Adipose tissue (tissue), 3 donors: ENCODE measurements around the gene SH3RF3. TPM values are rescaled to one million over a fixed set of nuclear protein-coding genes. Genes with fewer than 3 reads are reported as not detected.

ENCODE experiments used
- H3K27ac ChIP-seq: one replicate; pipeline ENCODE4 v1.5.1; 2013; ENCODE audit warnings: low read depth, low read length
- WGBS, 3 donors: extraction: QIAGEN DNeasy Blood & Tissue Kit; methylation state at CpG; one replicate each; pipeline ENCODE4 v1.1.7; 2013; 5-methylcytosine and 5-hydroxymethylcytosine counted together
- polyA plus RNA-seq, 3 donors: library from polyadenylated mRNA; stranded (reverse); fragments of 200-250 nt; gene quantifications; one replicate each; pipeline ENCODE4 v1.2.3, GENCODE V29; 2013
- donor health status: healthy with polysubstance abuse.
- donor health status: Bipolar disorder and iron deficiency.
- donor health status: healthy.

The SH3RF3 gene
- polyA plus RNA-seq, 3 donors: 1.2 to 6.5 (median 5.4) TPM

DNA sequence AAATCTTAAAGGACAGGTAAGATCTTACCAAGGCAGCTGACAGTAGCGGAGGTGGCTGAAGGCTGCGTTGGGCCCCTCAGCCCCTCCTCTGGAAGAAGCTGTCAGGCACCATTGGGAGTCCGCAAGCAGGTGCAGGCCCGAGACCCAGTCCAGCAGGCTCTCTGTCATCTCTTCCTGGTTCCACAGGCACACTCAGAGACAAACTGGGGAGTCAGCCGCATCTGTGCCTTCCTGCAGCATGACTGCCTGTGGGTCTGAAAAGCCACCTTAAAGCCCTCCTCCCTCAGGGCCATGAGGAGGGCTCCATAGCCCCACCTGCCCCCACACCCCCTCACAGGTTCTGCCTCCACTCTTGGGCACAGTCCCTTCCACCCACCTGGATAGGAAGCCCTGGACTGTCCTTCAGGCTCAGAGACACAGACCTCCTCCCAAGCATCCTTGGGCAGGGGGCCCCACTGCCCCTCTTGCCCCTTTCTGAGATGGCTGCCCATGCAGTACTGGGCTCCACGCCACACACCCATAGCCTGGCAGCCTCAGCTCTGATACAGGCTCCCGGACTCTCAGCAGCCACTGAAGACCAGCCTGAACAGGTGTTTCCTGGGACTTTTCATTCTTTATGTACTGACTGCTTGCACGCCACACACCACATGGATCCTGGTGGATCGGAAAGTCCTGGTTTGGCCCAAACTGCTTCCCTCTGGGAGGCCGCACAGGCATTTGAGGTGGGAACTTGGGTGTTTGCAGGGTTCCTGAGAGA lies 245.0 kb downstream of the SH3RF3 start:
- 88 to 95% (median 90%) methylated on average over 10 of the region's 10 CpGs for WGBS, 3 donors
- no peak overlapping the region for H3K27ac ChIP-seq

GRCh38 chr2:109374548-109375130 lies 245.6 kb downstream of the SH3RF3 start:
- WGBS, 3 donors: 85 to 96% (median 95%) methylated on average over 16 of the region's 16 CpGs
- H3K27ac ChIP-seq: no peak overlapping the region

DNA sequence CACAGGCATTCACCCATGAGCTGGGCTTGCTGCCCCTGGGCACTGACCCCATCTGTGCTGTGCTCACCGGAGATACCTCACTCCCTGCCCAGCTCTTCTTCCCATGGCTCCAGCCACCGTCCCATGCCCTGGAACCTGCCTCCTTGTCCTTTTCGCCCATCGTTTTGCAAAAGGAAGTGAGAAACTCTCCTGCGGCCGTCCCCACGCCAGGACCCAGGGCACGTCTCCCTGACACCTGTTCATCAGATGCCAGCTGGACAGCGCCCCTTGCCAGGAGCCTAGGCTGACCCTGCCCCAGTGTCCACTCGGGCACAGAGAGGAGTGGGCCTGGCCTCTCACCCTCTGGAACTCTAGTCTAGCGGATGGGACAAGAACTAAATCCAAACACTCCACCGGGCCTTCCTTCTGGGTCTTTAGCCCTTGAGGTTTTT lies 246.1 kb downstream of the SH3RF3 start:
- 94 to 98% (median 95%) methylated on average over 12 of the region's 12 CpGs for WGBS, 3 donors
- no peak overlapping the region for H3K27ac ChIP-seq

GRCh38 chr2:109375656-109376055 lies 246.7 kb downstream of the SH3RF3 start:
- H3K27ac ChIP-seq: no peak overlapping the region
- 91 to 96% (median 96%) methylated on average over 6 to 7 of the region's 7 CpGs for WGBS, 3 donors

GRCh38 chr2:109376115-109376514 lies 247.1 kb downstream of the SH3RF3 start:
- no peak overlapping the region for H3K27ac ChIP-seq
- WGBS, 3 donors: 74 to 82% (median 80%) methylated on average over 7 of the region's 7 CpGs

DNA sequence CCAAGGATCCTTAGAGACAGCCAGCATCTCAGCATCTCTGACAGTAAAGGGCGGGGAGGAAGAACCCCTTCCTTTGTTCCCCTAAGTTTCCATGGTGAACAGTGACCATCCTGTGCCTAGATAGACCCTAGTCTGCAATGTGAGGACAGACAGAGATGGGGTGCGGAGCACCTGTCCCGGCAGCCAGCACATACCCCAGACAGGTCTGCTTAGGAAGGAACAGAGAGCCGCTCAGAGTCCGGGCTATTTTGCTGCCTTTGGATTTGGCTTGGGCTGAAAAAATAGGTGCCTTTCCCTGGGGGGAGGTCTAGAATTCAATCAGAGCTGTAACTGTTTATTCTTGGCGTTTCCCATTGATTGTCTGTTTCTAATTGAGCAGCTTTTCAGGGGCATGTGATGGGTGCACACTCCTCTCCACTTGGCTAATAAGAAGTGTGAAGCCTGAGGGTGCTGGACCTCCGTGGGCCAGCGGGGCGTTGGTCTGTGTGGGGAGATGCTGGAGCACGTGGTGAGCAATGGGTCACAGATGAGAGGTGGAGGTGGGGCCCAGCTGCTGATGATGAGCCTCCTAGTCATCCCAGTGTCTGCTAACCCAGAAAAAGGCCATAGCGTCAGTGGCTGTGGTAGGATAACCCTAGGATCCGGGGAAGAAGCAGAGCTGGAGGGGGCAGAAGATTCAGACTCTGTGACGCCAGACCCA lies 247.9 kb downstream of the SH3RF3 start:
- 88 to 97% (median 92%) methylated on average over 13 of the region's 13 CpGs for WGBS, 3 donors
- no peak overlapping the region for H3K27ac ChIP-seq

DNA sequence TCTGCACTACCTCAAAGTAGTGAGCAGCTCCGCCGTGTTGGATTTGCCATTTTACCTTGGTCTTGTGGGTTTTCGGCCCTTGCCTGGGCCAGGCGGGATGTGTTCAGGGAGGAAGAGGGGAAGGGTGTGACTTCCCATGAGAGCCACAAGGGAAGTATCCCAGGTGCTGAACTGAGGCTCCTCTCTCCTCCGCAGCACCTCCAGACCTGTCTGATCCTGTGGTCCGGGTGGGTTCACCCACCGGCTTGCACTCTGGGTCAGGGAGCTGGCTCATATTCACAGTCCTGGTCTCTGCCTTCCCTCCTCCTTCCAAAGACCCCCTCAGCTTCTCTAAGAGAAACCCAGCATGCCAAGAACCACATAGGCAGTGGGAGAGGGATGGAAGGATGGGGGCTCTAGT lies 249.0 kb downstream of the SH3RF3 start:
- H3K27ac ChIP-seq: no peak overlapping the region
- WGBS, 3 donors: 87 to 93% (median 87%) methylated on average over 7 of the region's 7 CpGs

DNA sequence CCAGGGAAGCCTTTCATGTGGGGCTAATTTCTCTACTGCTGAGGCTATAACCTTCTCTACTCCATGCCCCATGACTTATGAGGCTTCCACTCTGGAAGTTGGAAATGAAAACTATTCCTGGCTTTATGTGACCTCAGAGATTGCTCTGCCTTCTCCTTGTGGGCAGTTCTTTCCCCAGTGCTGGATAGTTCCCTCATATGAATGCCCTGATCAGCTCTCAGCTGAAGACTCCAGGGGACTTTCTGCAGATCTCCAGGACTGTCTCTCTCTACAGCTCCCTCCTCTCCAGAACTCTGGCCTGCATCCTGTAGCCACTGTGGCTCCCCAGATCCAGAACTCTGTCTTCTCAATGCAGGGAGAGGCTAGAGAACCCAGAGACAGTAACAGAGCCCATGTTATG lies 249.7 kb downstream of the SH3RF3 start:
- no peak overlapping the region for H3K27ac ChIP-seq

GRCh38 chr2:109379507-109379906 lies 250.5 kb downstream of the SH3RF3 start:
- H3K27ac ChIP-seq: no peak overlapping the region
- 79 to 91% (median 89%) methylated on average over 7 of the region's 7 CpGs for WGBS, 3 donors

DNA sequence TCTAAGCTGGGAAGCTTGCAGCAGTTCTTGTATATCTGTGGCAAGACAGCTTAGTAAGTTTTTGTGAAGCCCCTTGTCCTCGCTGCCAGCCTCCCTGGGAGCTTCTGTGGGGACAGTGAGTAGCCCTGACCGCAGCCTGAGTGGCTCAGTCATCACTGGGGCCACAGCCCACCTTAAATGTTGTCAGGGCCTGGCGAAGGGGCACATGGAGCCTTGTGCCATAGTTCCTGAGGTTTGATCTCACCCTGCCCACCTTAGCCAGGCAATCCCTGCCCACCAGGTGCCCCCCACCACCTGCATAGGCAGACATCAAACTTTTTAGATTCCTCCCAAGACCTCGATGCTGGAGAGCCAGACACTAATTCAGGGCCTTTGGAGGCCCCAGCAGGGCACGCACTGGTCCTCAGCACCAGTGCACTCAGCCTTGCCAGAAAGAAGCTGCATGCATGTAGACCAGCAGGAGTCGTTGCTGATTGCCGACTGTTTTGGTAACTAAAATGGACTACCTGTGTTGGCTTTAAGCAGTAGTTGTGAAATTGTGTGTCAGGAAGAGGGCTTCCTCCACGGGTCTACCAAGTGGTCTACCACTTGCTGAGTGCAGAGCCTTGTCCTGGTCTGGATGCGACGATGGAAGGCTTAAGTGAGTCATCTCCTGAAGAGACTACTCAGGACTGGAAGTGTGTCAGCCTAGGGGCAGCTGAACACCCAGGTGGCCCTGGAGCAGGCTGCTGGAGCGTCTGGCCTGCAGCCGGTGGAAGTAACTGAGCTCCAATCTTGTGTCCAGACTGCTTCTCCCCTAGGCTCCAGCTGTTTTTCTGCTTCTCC lies 251.7 kb downstream of the SH3RF3 start:
- WGBS, 3 donors: 86 to 87% (median 86%) methylated on average over 12 of the region's 12 CpGs
- H3K27ac ChIP-seq: no peak overlapping the region

DNA sequence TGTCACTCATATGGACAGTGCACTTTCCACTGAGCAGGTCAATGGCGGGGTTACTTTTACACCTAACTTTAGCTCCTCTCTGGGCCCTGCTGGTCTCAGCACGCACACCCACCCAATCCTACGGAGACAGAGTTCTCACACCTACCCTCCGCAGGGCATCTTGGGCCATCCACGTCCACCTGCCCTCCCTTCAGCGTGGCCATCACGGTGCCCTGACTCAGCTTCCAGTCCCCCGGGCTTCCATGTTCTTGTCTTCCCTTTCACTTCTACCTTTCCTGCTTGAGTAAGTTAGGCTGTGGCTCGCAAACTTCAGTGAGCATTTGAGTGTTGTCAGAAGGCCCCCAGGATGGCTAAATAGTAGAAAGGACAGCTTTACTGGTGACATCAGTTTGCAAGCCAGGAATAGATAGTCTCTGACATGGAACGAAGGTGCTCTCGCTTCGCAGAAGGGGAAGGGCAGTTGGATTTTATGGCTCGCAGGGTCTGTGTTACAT lies 252.4 kb downstream of the SH3RF3 start:
- WGBS, 3 donors: 94 to 95% (median 95%) methylated on average over 13 of the region's 13 CpGs
- no peak overlapping the region for H3K27ac ChIP-seq

DNA sequence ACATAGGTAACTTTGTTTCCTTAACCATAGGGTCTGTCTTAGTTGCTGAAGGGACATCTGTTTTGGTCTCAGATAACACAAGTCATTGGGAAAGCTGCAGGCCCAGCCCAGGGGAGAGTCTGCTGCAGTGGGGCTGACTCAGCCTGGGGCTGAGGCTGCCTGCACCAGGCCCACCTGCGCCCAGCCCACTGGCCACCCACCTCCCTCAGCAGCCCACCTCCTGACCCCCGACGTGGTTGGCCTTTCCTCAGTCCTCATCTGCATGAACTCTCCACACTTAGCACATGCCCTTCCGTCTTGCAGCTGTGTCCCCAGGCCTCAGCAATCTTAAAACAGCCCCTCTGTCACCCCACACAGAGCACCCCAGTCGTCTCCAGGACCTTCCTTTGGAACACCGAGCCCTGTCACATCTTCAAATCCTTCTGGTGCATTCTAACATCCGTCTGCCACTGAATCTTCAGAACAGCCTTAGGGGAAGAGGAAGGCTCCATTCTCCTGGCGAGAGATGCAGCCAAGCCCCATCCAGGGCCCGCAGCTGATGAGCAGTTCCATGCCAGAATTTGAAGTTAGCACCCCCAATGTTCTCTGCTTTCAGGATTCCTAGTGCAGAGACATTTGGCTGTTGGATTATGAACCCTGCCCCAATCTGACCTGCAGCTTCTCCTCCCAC lies 253.4 kb downstream of the SH3RF3 start:
- WGBS, 3 donors: 73 to 82% (median 76%) methylated on average over 9 of the region's 9 CpGs
- H3K27ac ChIP-seq: no peak overlapping the region

DNA sequence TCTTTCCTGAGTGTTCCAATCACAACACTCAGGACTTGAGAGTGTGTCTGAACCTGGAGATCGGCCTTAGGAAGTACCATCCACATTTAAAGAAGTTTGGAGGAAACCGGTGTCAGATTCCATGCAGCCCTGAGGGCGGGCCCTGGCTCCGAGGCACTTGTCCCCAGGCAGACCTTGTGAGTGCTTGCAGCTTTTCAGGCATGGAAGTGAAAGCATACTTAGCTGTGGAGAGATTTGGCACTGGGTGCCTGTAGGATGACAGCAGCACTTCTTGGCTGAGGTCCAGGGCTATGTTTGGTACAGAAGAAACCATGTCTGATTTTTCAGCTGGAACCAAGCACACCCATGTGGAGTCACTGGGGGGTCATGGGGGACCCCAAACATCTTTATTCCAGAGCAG lies 253.9 kb downstream of the SH3RF3 start:
- 35 to 48% (median 41%) methylated on average over 4 of the region's 4 CpGs for WGBS, 3 donors
- H3K27ac ChIP-seq: no peak overlapping the region

GRCh38 chr2:109383505-109384307 lies 254.7 kb downstream of the SH3RF3 start:
- H3K27ac ChIP-seq: no peak overlapping the region
- 84 to 87% (median 86%) methylated on average over 19 of the region's 19 CpGs for WGBS, 3 donors

DNA sequence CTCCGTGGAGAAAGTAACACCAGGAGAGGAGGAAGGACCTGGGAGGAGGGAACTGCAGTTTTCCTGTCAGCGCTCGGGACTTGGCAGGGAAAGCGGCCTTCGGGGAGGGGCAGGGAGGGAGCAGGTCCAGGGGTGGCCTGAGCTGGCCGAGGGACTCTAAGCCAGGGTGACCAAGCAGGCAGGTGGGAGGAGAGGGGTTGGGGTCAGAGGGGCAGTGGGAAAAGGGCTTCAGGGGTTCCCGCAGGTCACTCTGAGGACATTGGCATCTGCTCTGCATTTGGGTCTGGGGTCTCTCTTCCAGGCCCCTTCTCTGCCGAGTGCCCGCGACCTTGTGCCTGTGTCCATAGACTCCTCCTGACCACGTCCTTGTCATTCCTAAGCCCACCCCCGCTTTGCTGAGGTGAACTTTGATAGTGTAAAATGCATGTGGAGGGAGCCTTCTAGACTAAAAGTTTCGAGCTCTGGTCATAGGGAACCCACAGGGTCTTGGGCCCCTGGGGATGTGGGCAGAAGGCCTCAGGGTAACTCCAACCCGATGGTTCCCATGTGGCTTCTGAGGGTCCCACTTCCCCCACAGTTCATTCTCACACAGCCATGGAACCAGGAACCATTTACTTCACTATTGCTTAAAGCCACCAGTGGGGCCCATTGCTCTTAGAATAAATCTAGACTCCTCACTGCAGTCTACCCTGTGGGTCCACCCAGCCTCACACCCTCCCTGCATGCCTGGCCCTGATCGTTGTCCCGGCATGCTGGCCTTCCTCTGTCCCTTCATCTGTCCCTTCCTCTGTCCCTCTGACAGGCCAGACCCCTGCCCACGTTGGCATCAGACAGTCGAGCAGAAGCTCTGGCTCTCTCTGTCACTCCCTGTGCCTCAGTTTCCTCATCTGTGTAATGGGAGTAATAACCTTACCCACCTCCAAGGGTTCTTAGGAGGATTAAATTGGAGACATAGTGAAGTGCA lies 255.6 kb downstream of the SH3RF3 start:
- H3K27ac ChIP-seq: no peak overlapping the region
- 80 to 85% (median 84%) methylated on average over 18 of the region's 18 CpGs for WGBS, 3 donors

- H3K27ac ChIP-seq: no peak overlapping the region
- WGBS, 3 donors: 64 to 69% (median 64%) methylated on average over 4 of the region's 4 CpGs
Observed at GRCh38 chr2:109385506-109385905, 256.5 kb downstream of the SH3RF3 start.
